ENCODE data around the gene GAB2. TPM values are rescaled to one million over a fixed set of nuclear protein-coding genes. Genes with fewer than 3 reads are reported as not detected.

GAB2 gene
- total and polyA plus RNA-seq, 2 of the 13 experiments (the other 11 are each of a cell fraction or from before 2014, with no cell fraction given) = 4.1 to 8.6 TPM

DNA sequence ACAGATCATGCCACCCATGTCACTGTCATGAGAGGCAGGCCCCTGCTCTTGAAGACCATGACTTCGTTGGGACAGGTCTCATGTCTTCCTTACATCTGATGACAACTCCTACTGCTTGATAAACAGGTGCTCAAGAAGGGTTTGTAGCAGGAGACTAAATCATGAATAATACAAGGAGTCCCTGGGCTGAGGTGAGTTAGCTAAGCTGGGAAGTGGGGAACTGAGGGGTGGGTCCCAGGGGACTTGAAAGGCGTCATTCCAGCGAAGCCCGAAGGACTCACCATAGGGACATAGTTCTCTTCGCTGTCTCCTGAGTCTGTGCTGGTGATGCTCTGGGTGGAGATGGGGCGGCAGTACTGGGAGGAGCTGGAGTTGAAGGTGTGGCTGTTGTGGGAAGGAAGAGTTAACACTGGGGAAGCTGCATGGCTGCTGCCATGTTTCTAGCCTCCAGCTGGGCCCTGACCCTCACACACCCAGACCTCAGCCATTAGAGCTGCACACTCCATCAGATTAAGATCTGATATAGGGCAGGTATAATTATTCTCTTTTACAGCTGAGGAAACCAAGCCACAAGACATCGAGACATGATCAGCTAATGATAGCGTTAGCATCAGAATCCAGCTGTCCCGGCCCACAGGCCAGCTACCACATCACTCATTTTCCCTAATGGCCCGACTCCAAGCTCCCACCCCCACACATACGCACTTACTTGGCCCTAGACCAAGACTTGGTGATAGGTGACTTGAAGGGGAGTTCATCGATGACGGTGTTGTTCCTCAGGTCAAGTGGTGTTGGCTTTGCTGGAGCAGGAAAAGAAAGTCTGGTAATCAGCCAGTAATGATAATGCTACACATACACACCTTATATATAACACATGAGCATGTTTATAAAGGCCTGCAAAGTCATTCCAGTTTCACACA lies 196.0 kb downstream of the GAB2 start:
- peaks cover under 1% of the 10 kb centered on the region for H3K4me1 ChIP-seq (ENCODE audit: insufficient read depth, low read length)
- CTCF ChIA-PET (ENCODE audit: low intra/inter-chr PET ratio, low total read pairs) = no interaction called here
- H3K27ac ChIP-seq (ENCODE audit: extremely low read length, insufficient read depth, low read length) = no peak overlapping the region
- ATAC-seq = no peak
- POLR2A ChIA-PET = no interaction called here
- no TSS peak for BruUV-seq (replicated peaks)
- H3K27me3 ChIP-seq (ENCODE audit: control insufficient read depth in 1 of 2, insufficient read depth in 2 of 2, low read length in 2 of 2) = no peaks in the 10 kb centered on the region
- DNase-seq (ENCODE audit: low spot score) = no peak
- TF ChIP-seq ARID2 (CRISPR knock-in tag; IDR thresholded peaks at IDR 0.05; ENCODE audit: borderline replicate concordance) (no peak), PTBP1 (IDR thresholded peaks at IDR 0.05; ENCODE audit: low read depth, low read length, poor library complexity, severe bottlenecking) (no peak), ZNF777 (CRISPR knock-in tag; IDR thresholded peaks at IDR 0.05) (no peak), ZNF619 (CRISPR knock-in tag; IDR thresholded peaks at IDR 0.05) (no peak), ATF1 (CRISPR knock-in tag; IDR thresholded peaks at IDR 0.05) (no peak), ZSCAN25 (CRISPR knock-in tag; IDR thresholded peaks at IDR 0.05) (no peak), SMC3 (IDR thresholded peaks at IDR 0.05; ENCODE audit: low read length) (no peak), SRSF9 (IDR thresholded peaks at IDR 0.05; ENCODE audit: borderline replicate concordance, insufficient read depth, low read depth, low read length, poor library complexity, severe bottlenecking) (no peak), ZNF607 (CRISPR knock-in tag; IDR thresholded peaks at IDR 0.05; ENCODE audit: borderline replicate concordance) (no peak), ZNF230 (CRISPR knock-in tag; IDR thresholded peaks at IDR 0.05) (no peak), HNRNPLL (IDR thresholded peaks at IDR 0.05; ENCODE audit: low read depth, low read length, poor library complexity, severe bottlenecking) (no peak), FUBP1 (CRISPR knock-in tag; IDR thresholded peaks at IDR 0.05; ENCODE audit: borderline replicate concordance) (no peak), ATF6 (CRISPR knock-in tag; conservative IDR thresholded peaks at IDR 0.05) (no peak), TGIF2 (CRISPR knock-in tag; IDR thresholded peaks at IDR 0.05) (no peak), RBAK (CRISPR knock-in tag; IDR thresholded peaks at IDR 0.05) (no peak)
- TF ChIP-seq, protein P1, sequence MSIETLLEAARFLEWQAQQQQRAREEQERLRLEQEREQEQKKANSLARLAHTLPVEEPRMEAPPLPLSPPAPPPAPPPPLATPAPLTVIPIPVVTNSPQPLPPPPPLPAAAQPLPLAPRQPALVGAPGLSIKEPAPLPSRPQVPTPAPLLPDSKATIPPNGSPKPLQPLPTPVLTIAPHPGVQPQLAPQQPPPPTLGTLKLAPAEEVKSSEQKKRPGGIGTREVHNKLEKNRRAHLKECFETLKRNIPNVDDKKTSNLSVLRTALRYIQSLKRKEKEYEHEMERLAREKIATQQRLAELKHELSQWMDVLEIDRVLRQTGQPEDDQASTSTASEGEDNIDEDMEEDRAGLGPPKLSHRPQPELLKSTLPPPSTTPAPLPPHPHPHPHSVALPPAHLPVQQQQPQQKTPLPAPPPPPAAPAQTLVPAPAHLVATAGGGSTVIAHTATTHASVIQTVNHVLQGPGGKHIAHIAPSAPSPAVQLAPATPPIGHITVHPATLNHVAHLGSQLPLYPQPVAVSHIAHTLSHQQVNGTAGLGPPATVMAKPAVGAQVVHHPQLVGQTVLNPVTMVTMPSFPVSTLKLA (IDR thresholded peaks at IDR 0.05) = no peak
- TF ChIP-seq, protein P2, sequence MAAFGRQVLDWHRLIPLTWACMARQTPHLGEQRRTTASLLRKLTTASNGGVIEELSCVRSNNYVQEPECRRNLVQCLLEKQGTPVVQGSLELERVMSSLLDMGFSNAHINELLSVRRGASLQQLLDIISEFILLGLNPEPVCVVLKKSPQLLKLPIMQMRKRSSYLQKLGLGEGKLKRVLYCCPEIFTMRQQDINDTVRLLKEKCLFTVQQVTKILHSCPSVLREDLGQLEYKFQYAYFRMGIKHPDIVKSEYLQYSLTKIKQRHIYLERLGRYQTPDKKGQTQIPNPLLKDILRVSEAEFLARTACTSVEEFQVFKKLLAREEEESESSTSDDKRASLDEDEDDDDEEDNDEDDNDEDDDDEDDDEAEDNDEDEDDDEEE (CRISPR knock-in tag; IDR thresholded peaks at IDR 0.05) = no peak
- no peak for FAIRE-seq
- no peaks in the 10 kb centered on the region for H3K79me2 ChIP-seq (ENCODE audit: insufficient read depth, low read length)
- H2AFZ ChIP-seq (ENCODE audit: low read length) = no peak overlapping the region
- no peak overlapping the region for H3K9ac ChIP-seq (ENCODE audit: insufficient read depth, low read depth, low read length)
- H3K4me2 ChIP-seq (ENCODE audit: low read depth, low read length) = no peak overlapping the region
- H3K4me3 ChIP-seq (replicated peaks in 1 of 3; ENCODE audit: insufficient read depth in 1 of 3, low read depth in 2 of 3, low read length in 3 of 3) = no peak overlapping the region
- in situ Hi-C loops (cut with HindIII; ENCODE audit: extremely low pct_ligation_motif_present, low pct_unique_long_range_greater_than_20kb) = no loop called here
- no peaks in the 10 kb centered on the region for H4K20me1 ChIP-seq (ENCODE audit: insufficient read depth, low read length)
- intact Hi-C loops (cut with micrococcal nuclease; ENCODE audit: unreplicated experiment) = no loop called here
- no peaks in the 10 kb centered on the region for H3K9me3 ChIP-seq (ENCODE audit: low read length)
- 100% methylated on average over 12 of the region's 13 CpGs for WGBS (ENCODE audit: low lambda C conversion rate)
- peaks cover 22 to 43% of the 10 kb centered on the region in 2 experiments for H3K36me3 ChIP-seq (replicated peaks in 1 of 2; ENCODE audit: control insufficient read depth in 1 of 2, insufficient read depth in 2 of 2, low read length in 2 of 2)
